ENCODE measurements around the gene FGF21.
A peak's percentile ranks its signal among the peaks of the same experiment; 100 is the strongest.

The FGF21 gene

GRCh38 chr19:48720613-48721296, 34.6 kb upstream of the FGF21 start:
- no peak for TF ChIP-seq CTCF (IDR thresholded peaks at IDR 0.05; ENCODE audit: low read length, missing control alignments)
- peak overlapping the region; percentile 75 for H3K4me3 ChIP-seq (replicated peaks; ENCODE audit: low read depth, low read length)
- DNase-seq (ENCODE audit: low read depth): peak; percentile 100

DNA sequence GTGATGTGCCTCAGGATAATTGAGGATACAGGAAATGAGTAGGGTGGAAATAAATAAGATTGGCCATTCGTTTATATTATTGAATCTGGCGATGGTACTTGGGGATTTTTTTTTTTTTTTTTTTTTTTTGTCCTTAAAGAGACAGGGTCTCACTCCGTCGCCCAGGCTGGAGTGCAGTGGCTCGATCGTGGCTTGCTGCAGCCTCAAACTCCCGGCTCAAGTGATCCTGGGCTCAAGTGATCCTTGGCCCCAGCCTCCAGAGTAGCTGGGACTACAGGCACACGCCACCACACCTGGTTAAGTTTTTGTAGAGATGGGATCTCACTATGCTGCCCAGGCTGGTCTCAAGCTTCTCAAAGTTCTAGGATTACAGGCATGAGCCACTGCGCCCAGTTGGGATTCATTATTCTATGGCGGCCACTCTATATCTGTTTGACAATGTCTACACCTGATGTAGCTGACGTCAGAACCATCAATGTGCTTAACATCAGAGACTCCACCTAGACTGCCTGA, 33.1 kb upstream of the FGF21 start:
- no peak overlapping the region for H3K4me3 ChIP-seq (replicated peaks; ENCODE audit: low read depth, low read length)
- TF ChIP-seq CTCF (IDR thresholded peaks at IDR 0.05; ENCODE audit: low read length, missing control alignments): no peak
- no peak for DNase-seq (ENCODE audit: low read depth)

DNA sequence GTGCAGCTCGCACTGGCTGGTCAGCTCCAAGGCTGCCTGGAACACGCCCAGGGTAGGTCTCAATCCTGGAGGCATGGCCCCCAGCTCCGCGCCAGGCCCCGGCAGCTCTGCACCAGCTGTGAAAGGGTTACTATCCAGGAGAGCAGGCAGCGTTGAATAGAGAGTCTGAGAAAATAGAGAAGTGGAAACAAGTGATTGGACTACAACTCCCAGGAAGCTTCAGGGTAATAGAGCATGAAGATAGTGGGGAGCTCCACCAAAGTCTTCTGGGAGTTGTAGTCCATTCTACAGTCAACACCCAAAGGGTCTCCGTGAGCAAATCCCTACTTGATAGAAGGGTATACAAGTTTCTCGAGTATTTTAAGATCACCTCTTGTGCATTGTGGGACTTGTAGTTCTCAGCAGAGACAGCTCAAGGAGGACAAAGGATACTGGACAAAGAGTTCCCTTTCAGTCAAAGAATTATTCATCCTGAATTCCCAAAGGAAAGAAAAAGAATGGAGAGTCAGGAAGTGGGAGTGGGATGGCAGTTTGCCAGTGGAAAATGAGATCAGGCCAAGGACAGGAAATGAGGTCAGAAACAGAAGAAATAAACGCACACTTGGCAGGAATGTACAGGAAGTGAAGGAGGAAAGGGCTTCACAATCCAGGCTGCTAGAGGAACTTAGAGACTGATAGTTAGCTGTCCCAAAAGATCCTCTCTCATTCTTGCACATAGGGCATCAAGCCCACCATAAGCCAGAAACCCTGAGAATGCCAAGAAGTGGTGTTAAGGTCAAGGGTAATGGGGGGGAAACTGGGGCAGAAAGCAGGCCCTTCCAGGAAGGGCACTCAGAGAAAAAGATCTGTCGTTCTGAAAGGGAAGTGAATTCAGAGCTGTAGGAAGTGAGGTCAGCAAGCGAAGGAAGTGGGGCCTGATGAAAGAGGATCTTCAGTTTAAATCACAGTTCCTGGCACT, 30.2 kb upstream of the FGF21 start:
- no peak for TF ChIP-seq CTCF (IDR thresholded peaks at IDR 0.05; ENCODE audit: low read length, missing control alignments)
- peak; percentile 99 for DNase-seq (ENCODE audit: low read depth)
- H3K4me3 ChIP-seq (replicated peaks; ENCODE audit: low read depth, low read length): no peak overlapping the region

GRCh38 chr19:48726556-48726955, 28.8 kb upstream of the FGF21 start:
- TF ChIP-seq CTCF (IDR thresholded peaks at IDR 0.05; ENCODE audit: low read length, missing control alignments): no peak
- peak; percentile 42 for DNase-seq (ENCODE audit: low read depth)
- no peak overlapping the region for H3K4me3 ChIP-seq (replicated peaks; ENCODE audit: low read depth, low read length)

GRCh38 chr19:48728911-48729664, 26.2 kb upstream of the FGF21 start:
- DNase-seq (ENCODE audit: low read depth): peak; percentile 54
- TF ChIP-seq CTCF (IDR thresholded peaks at IDR 0.05; ENCODE audit: low read length, missing control alignments): no peak
- H3K4me3 ChIP-seq (replicated peaks; ENCODE audit: low read depth, low read length): peak overlapping the region; percentile 21

GRCh38 chr19:48731452-48731851, 23.9 kb upstream of the FGF21 start:
- TF ChIP-seq CTCF (IDR thresholded peaks at IDR 0.05; ENCODE audit: low read length, missing control alignments): no peak
- H3K4me3 ChIP-seq (replicated peaks; ENCODE audit: low read depth, low read length): no peak overlapping the region
- no peak for DNase-seq (ENCODE audit: low read depth)

Measured in fibroblast of pulmonary artery (primary cell).